HEK293 (cell line): Measurements from ENCODE around the gene SSPN.
A peak's percentile ranks its signal among the peaks of the same experiment; 100 is the strongest.

Experiments
- CTCF ChIA-PET: fragments of 350-600 bp; formaldehyde crosslinking; extraction: SDS; loops from one replicate; lab custom pipeline; 2021; ENCODE audit warnings: antibody characterized with exemption; lab: Yijun Ruan, JAX
- POLR2A ChIA-PET: fragments of 300-600 bp; formaldehyde crosslinking; extraction: SDS; loops from one replicate; lab custom pipeline; 2020; ENCODE audit warnings: antibody characterized with exemption, inconsistent platforms; lab: Yijun Ruan, JAX
- H3K27ac ChIP-seq: fragments of 200-500 bp; sonication (Bioruptor generic); 2 replicates; pipeline ENCODE4 v1.5.1; 2014; ENCODE audit warnings: low read depth, low read length, control low read depth, inconsistent platforms; ENCODE audit errors: extremely low read depth
- H3K36me3 ChIP-seq, 2 experiments: fragments of 200-500 bp in 1 of 2; sonication (Bioruptor generic) in 1 of 2; 1 replicate in 1 of 2; 2 replicates in 1 of 2; pipeline ENCODE4 v1.5.1; 2014 to 2017; ENCODE audit warnings: inconsistent platforms in 2 of 2, low read length in 2 of 2; ENCODE audit not compliant: control insufficient read depth in 2 of 2, insufficient read depth in 1 of 2
- H3K4me1 ChIP-seq: fragments of 200-500 bp; sonication (Bioruptor generic); 2 replicates; pipeline ENCODE4 v1.5.1; 2014; ENCODE audit warnings: mild to moderate bottlenecking, low read length, inconsistent platforms; ENCODE audit not compliant: control insufficient read depth, insufficient read depth
- H3K4me3 ChIP-seq: 2 replicates; pipeline ENCODE4 v1.5.1; 2011; ENCODE audit warnings: low read depth, mild to moderate bottlenecking, control low read depth, low read length, moderate library complexity
- H3K9me3 ChIP-seq: fragments of 200-500 bp; sonication (Bioruptor generic); 2 replicates; pipeline ENCODE4 v1.5.1; 2014; ENCODE audit warnings: low read depth, low read length, inconsistent platforms; ENCODE audit not compliant: control insufficient read depth, insufficient read depth
- KLF16 ChIP-seq: fragments of 450-650 bp; formaldehyde crosslinking; IDR thresholded peaks from 2 replicates; pipeline ENCODE4 v1.5.1; 2017; ENCODE audit warnings: missing biosample characterization, missing genetic modification characterization
- KLF9 ChIP-seq: fragments of 450-650 bp; formaldehyde crosslinking; IDR thresholded peaks from 2 replicates; pipeline ENCODE4 v1.5.1; 2016; ENCODE audit warnings: missing biosample characterization, missing genetic modification characterization, low read depth
- PRDM1 ChIP-seq: fragments of 450-650 bp; formaldehyde crosslinking; IDR thresholded peaks from 2 replicates; pipeline ENCODE4; 2016; ENCODE audit warnings: missing biosample characterization, missing genetic modification characterization
- SCRT1 ChIP-seq: fragments of 450-650 bp; formaldehyde crosslinking; IDR thresholded peaks from 2 replicates; pipeline ENCODE4 v1.5.1; 2016; ENCODE audit warnings: missing biosample characterization, missing genetic modification characterization, borderline replicate concordance
- SCRT2 ChIP-seq: fragments of 450-650 bp; formaldehyde crosslinking; IDR thresholded peaks from 2 replicates; pipeline ENCODE4 v1.5.1; 2016; ENCODE audit warnings: missing biosample characterization, missing genetic modification characterization
- SP3 ChIP-seq: fragments of 450-650 bp; formaldehyde crosslinking; IDR thresholded peaks from 2 replicates; pipeline ENCODE4 v1.5.1; 2016; ENCODE audit warnings: missing biosample characterization, missing genetic modification characterization
- WT1 ChIP-seq: fragments of 450-650 bp; formaldehyde crosslinking; IDR thresholded peaks from 2 replicates; pipeline ENCODE4 v1.5.1; 2016; ENCODE audit warnings: missing biosample characterization, missing genetic modification characterization
- ZBTB21 ChIP-seq: fragments of 450-650 bp; formaldehyde crosslinking; IDR thresholded peaks from 2 replicates; pipeline ENCODE4 v1.5.1; 2017; ENCODE audit warnings: missing biosample characterization, missing genetic modification characterization
- ZNF140 ChIP-seq: fragments of 450-650 bp; formaldehyde crosslinking; IDR thresholded peaks from 2 replicates; pipeline ENCODE4 v1.5.1; 2016; ENCODE audit warnings: missing biosample characterization, missing genetic modification characterization
- ZNF19 ChIP-seq: fragments of 450-650 bp; formaldehyde crosslinking; IDR thresholded peaks from 2 replicates; pipeline ENCODE4; 2016; ENCODE audit warnings: missing biosample characterization, missing genetic modification characterization, low read depth
- ZNF214 ChIP-seq: fragments of 450-650 bp; formaldehyde crosslinking; IDR thresholded peaks from 2 replicates; pipeline ENCODE4 v1.5.1; 2017; ENCODE audit warnings: missing biosample characterization, mild to moderate bottlenecking, missing genetic modification characterization, borderline replicate concordance
- ZNF221 ChIP-seq: fragments of 450-650 bp; formaldehyde crosslinking; IDR thresholded peaks from 2 replicates; pipeline ENCODE4 v1.5.1; 2017; ENCODE audit warnings: missing biosample characterization, missing genetic modification characterization, borderline replicate concordance
- ZNF335 ChIP-seq: fragments of 450-650 bp; formaldehyde crosslinking; conservative IDR thresholded peaks from 2 replicates; pipeline ENCODE4 v1.5.1; 2016; ENCODE audit warnings: missing biosample characterization, missing genetic modification characterization
- ZNF416 ChIP-seq: fragments of 450-650 bp; formaldehyde crosslinking; IDR thresholded peaks from 2 replicates; pipeline ENCODE4 v1.5.1; 2016; ENCODE audit warnings: missing biosample characterization, missing genetic modification characterization
- ZNF473 ChIP-seq: fragments of 450-650 bp; formaldehyde crosslinking; IDR thresholded peaks from 2 replicates; pipeline ENCODE4 v1.5.1; 2017; ENCODE audit warnings: missing biosample characterization, missing genetic modification characterization
- ZNF571 ChIP-seq: fragments of 450-650 bp; formaldehyde crosslinking; IDR thresholded peaks from 2 replicates; pipeline ENCODE4 v1.5.0; 2017; ENCODE audit warnings: missing biosample characterization, missing genetic modification characterization
- ZNF585B ChIP-seq: fragments of 450-650 bp; formaldehyde crosslinking; IDR thresholded peaks from 2 replicates; pipeline ENCODE4 v1.5.1; 2016; ENCODE audit warnings: missing biosample characterization, missing genetic modification characterization
- ZNF600 ChIP-seq: fragments of 450-650 bp; formaldehyde crosslinking; IDR thresholded peaks from 2 replicates; pipeline ENCODE4 v1.5.1; 2016; ENCODE audit warnings: missing biosample characterization, missing genetic modification characterization
- ZNF624 ChIP-seq: fragments of 450-650 bp; formaldehyde crosslinking; IDR thresholded peaks from 2 replicates; pipeline ENCODE4 v1.5.1; 2017; ENCODE audit warnings: missing biosample characterization, missing genetic modification characterization
- ZNF629 ChIP-seq: fragments of 450-650 bp; formaldehyde crosslinking; IDR thresholded peaks from 2 replicates; pipeline ENCODE4 v1.5.1; 2017; ENCODE audit warnings: missing biosample characterization, missing genetic modification characterization
- ZNF654 ChIP-seq: fragments of 450-650 bp; formaldehyde crosslinking; IDR thresholded peaks from 2 replicates; pipeline ENCODE4 v1.5.1; 2016; ENCODE audit warnings: low read depth, missing biosample characterization, missing genetic modification characterization
- ZNF76 ChIP-seq: fragments of 450-650 bp; formaldehyde crosslinking; IDR thresholded peaks from 2 replicates; pipeline ENCODE4; 2016; ENCODE audit warnings: low read depth, missing biosample characterization, missing genetic modification characterization, borderline replicate concordance
- ZSCAN30 ChIP-seq: fragments of 450-650 bp; IDR thresholded peaks from 2 replicates; pipeline ENCODE4 v1.5.1; 2018; ENCODE audit warnings: missing biosample characterization, mild to moderate bottlenecking, missing genetic modification characterization, moderate library complexity
- TF ChIP-seq, protein P1 (sequence below): fragments of 450-650 bp; formaldehyde crosslinking; IDR thresholded peaks from 2 replicates; pipeline ENCODE4 v1.5.1; 2016; ENCODE audit warnings: missing biosample characterization, missing genetic modification characterization
- TF ChIP-seq, protein P2 (sequence below): fragments of 450-650 bp; formaldehyde crosslinking; IDR thresholded peaks from 2 replicates; pipeline ENCODE4 v1.5.1; 2017; ENCODE audit warnings: missing biosample characterization, missing genetic modification characterization
- TF ChIP-seq, protein P3 (sequence below): fragments of 450-650 bp; formaldehyde crosslinking; IDR thresholded peaks from 2 replicates; pipeline ENCODE4 v1.5.1; 2017; ENCODE audit warnings: missing biosample characterization, missing genetic modification characterization
- TF ChIP-seq, protein P4 (sequence below): fragments of 450-650 bp; formaldehyde crosslinking; conservative IDR thresholded peaks from 2 replicates; pipeline ENCODE4 v1.5.1; 2016; ENCODE audit warnings: low read depth, missing biosample characterization, missing genetic modification characterization
- TF ChIP-seq, protein P5 (sequence below): fragments of 450-650 bp; formaldehyde crosslinking; IDR thresholded peaks from 2 replicates; pipeline ENCODE4 v1.5.1; 2016; ENCODE audit warnings: missing biosample characterization, missing genetic modification characterization

SSPN gene

DNA sequence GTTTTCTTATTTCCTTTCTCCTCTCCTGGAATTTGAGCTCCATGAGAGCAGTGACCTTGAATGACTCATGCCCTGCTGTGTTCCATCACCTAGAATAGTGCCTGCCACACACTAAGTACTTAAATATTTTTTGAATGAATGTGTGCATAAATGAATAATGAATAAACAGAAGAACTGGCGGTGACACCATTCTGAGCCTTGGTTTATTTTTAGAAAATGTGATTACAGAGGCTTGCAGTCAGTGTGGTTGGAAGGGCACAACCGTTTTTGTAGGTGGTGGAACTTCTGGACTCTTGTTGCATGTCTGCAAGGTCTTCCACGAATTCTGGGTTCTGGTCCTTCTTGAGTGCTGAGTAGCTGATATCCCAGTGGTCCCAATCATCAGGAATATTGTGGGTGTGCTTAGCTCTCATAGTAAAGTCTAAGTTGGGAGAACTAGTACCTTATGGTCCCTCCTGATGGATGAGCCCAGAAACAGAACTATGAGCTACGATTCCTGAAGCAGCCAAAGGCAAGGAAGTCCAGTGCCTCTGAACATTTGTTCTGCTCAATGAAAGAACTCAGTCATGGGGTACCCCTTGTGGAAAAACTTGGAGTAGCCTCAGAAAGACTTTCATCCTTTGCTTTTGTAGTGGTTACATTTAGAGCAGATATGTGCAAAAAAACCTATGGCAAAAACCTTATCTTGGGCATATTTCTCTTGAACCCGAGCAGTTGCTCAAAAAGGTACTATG is 41.8 kb upstream of the SSPN start:
- Histone ChIP-seq H3K9me3 (no peaks in the 10 kb centered on the region), H3K4me3 (no peak overlapping the region), H3K27ac (no peak overlapping the region), H3K36me3 (no peaks in the 10 kb centered on the region), H3K4me1 (peaks cover 6% of the 10 kb centered on the region; the same call in 1 of the 2 replicates)
- POLR2A ChIA-PET: interaction anchor here (1.0 kb wide), 1 partner anchor 29 kb away, joined by 3 read pairs; the partner anchor contains the start of gene BHLHE41
- CTCF ChIA-PET: interaction anchor here (0.6 to 1.3 kb wide), 4 partner anchors 56 to 1021 kb away, joined by 3 to 5 read pairs (median 3); no protein-coding TSS in a partner anchor
- no peak for TF ChIP-seq ZNF585B (tag by site-specific recombination)
- no peak for TF ChIP-seq WT1 (tag by site-specific recombination)
- no peak for TF ChIP-seq ZBTB21
- TF ChIP-seq KLF9 (tag by site-specific recombination): no peak
- TF ChIP-seq ZNF335: no peak; the same call in 1 of the 2 replicates
- TF ChIP-seq ZSCAN30: no peak
- no peak for TF ChIP-seq SCRT1 (tag by site-specific recombination)
- no peak for TF ChIP-seq ZNF19 (tag by site-specific recombination)
- TF ChIP-seq ZNF76: no peak
- TF ChIP-seq ZNF140 (tag by site-specific recombination): no peak
- peak; percentile 80 for TF ChIP-seq SCRT2 (tag by site-specific recombination)
- TF ChIP-seq ZNF654 (tag by site-specific recombination): no peak
- peak; percentile 77 for TF ChIP-seq ZNF629 (tag by site-specific recombination)
- TF ChIP-seq, protein P1, sequence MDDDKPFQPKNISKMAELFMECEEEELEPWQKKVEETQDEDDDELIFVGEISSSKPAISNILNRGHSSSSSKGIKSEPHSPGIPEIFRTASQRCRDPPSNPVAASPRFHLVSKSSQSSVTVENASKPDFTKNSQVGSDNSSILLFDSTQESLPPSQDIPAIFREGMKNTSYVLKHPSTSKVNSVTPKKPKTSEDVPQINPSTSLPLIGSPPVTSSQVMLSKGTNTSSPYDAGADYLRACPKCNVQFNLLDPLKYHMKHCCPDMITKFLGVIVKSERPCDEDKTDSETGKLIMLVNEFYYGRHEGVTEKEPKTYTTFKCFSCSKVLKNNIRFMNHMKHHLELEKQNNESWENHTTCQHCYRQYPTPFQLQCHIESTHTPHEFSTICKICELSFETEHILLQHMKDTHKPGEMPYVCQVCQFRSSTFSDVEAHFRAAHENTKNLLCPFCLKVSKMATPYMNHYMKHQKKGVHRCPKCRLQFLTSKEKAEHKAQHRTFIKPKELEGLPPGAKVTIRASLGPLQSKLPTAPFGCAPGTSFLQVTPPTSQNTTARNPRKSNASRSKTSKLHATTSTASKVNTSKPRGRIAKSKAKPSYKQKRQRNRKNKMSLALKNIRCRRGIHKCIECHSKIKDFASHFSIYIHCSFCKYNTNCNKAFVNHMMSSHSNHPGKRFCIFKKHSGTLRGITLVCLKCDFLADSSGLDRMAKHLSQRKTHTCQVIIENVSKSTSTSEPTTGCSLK (tag by site-specific recombination): no peak
- TF ChIP-seq, protein P2, sequence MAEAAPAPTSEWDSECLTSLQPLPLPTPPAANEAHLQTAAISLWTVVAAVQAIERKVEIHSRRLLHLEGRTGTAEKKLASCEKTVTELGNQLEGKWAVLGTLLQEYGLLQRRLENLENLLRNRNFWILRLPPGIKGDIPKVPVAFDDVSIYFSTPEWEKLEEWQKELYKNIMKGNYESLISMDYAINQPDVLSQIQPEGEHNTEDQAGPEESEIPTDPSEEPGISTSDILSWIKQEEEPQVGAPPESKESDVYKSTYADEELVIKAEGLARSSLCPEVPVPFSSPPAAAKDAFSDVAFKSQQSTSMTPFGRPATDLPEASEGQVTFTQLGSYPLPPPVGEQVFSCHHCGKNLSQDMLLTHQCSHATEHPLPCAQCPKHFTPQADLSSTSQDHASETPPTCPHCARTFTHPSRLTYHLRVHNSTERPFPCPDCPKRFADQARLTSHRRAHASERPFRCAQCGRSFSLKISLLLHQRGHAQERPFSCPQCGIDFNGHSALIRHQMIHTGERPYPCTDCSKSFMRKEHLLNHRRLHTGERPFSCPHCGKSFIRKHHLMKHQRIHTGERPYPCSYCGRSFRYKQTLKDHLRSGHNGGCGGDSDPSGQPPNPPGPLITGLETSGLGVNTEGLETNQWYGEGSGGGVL (tag by site-specific recombination): no peak
- TF ChIP-seq ZNF571 (tag by site-specific recombination): no peak
- no peak for TF ChIP-seq SP3 (tag by site-specific recombination)
- TF ChIP-seq ZNF624: no peak
- TF ChIP-seq ZNF473 (tag by site-specific recombination): no peak
- TF ChIP-seq, protein P3, sequence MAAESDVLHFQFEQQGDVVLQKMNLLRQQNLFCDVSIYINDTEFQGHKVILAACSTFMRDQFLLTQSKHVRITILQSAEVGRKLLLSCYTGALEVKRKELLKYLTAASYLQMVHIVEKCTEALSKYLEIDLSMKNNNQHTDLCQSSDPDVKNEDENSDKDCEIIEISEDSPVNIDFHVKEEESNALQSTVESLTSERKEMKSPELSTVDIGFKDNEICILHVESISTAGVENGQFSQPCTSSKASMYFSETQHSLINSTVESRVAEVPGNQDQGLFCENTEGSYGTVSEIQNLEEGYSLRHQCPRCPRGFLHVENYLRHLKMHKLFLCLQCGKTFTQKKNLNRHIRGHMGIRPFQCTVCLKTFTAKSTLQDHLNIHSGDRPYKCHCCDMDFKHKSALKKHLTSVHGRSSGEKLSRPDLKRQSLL (tag by site-specific recombination): no peak
- no peak for TF ChIP-seq ZNF214 (tag by site-specific recombination)
- TF ChIP-seq ZNF221 (tag by site-specific recombination): no peak
- peak; percentile 62 for TF ChIP-seq ZNF600
- TF ChIP-seq, protein P4, sequence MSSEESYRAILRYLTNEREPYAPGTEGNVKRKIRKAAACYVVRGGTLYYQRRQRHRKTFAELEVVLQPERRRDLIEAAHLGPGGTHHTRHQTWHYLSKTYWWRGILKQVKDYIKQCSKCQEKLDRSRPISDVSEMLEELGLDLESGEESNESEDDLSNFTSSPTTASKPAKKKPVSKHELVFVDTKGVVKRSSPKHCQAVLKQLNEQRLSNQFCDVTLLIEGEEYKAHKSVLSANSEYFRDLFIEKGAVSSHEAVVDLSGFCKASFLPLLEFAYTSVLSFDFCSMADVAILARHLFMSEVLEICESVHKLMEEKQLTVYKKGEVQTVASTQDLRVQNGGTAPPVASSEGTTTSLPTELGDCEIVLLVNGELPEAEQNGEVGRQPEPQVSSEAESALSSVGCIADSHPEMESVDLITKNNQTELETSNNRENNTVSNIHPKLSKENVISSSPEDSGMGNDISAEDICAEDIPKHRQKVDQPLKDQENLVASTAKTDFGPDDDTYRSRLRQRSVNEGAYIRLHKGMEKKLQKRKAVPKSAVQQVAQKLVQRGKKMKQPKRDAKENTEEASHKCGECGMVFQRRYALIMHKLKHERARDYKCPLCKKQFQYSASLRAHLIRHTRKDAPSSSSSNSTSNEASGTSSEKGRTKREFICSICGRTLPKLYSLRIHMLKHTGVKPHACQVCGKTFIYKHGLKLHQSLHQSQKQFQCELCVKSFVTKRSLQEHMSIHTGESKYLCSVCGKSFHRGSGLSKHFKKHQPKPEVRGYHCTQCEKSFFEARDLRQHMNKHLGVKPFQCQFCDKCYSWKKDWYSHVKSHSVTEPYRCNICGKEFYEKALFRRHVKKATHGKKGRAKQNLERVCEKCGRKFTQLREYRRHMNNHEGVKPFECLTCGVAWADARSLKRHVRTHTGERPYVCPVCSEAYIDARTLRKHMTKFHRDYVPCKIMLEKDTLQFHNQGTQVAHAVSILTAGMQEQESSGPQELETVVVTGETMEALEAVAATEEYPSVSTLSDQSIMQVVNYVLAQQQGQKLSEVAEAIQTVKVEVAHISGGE (tag by site-specific recombination): no peak
- TF ChIP-seq PRDM1 (tag by site-specific recombination): 0 out of 2 replicates have a peak, but pooled peaks have one; percentile 20
- TF ChIP-seq, protein P5, sequence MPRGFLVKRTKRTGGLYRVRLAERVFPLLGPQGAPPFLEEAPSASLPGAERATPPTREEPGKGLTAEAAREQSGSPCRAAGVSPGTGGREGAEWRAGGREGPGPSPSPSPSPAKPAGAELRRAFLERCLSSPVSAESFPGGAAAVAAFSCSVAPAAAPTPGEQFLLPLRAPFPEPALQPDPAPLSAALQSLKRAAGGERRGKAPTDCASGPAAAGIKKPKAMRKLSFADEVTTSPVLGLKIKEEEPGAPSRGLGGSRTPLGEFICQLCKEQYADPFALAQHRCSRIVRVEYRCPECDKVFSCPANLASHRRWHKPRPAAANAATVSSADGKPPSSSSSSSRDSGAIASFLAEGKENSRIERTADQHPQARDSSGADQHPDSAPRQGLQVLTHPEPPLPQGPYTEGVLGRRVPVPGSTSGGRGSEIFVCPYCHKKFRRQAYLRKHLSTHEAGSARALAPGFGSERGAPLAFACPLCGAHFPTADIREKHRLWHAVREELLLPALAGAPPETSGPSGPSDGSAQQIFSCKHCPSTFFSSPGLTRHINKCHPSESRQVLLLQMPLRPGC (tag by site-specific recombination): peak; percentile 65; the same call in 1 of the 2 replicates
- TF ChIP-seq ZNF416 (tag by site-specific recombination): no peak
- no peak for TF ChIP-seq KLF16 (tag by site-specific recombination)
